Astrocyte of the cerebellum (primary cell): Measurements from ENCODE around the gene COA1.
"Not testable (repeated sequence)": the region's sequence is repeated elsewhere in the genome, so short reads cannot be mapped to it uniquely, and the experiment has no call there.

Experiments
- DNase-seq: peaks from one replicate; pipeline ENCODE4 v3.0.0-alpha.2; 2011; ENCODE audit warnings: low read depth
- H3K4me3 ChIP-seq: 2 replicates; pipeline ENCODE4 v1.5.1; 2011; ENCODE audit warnings: mild to moderate bottlenecking, low read depth, low read length, moderate library complexity
- in situ Hi-C: cut with HindIII; loops from 2 replicates; pipeline ENCODE4 v1.10.0; 2017; ENCODE audit warnings: low sequenced_read_pairs
- TF ChIP-seq, protein P1 (sequence below): IDR thresholded peaks from 2 replicates; pipeline ENCODE4 v1.5.1; 2012; ENCODE audit warnings: low read length, low read depth, moderate library complexity, mild to moderate bottlenecking; ENCODE audit errors: missing control alignments

COA1 gene

DNA sequence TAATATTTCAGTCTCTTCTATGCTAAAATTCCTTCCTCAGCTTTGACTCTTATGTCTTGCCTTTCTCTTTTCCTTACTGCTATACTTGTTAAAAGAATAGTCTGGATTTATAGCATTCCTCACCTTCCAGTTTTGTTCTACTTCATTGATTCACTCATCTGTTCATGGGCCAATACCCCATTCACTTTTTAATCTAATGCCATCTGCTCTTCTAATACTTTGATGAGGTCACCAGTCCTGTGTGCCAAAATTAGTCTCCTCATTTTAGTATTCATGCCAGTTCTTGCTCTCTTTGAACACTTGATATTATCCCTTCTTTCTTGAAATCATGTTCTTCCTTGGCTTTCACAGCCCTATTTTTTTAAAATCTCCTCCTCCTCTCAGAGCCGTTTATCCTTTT, 127.1 kb downstream of the COA1 start:
- TF ChIP-seq, protein P1, sequence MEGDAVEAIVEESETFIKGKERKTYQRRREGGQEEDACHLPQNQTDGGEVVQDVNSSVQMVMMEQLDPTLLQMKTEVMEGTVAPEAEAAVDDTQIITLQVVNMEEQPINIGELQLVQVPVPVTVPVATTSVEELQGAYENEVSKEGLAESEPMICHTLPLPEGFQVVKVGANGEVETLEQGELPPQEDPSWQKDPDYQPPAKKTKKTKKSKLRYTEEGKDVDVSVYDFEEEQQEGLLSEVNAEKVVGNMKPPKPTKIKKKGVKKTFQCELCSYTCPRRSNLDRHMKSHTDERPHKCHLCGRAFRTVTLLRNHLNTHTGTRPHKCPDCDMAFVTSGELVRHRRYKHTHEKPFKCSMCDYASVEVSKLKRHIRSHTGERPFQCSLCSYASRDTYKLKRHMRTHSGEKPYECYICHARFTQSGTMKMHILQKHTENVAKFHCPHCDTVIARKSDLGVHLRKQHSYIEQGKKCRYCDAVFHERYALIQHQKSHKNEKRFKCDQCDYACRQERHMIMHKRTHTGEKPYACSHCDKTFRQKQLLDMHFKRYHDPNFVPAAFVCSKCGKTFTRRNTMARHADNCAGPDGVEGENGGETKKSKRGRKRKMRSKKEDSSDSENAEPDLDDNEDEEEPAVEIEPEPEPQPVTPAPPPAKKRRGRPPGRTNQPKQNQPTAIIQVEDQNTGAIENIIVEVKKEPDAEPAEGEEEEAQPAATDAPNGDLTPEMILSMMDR, result no peak
- DNase-seq, result no peak
- no peak overlapping the region for H3K4me3 ChIP-seq
- in situ Hi-C loops, result no loop called here

DNA sequence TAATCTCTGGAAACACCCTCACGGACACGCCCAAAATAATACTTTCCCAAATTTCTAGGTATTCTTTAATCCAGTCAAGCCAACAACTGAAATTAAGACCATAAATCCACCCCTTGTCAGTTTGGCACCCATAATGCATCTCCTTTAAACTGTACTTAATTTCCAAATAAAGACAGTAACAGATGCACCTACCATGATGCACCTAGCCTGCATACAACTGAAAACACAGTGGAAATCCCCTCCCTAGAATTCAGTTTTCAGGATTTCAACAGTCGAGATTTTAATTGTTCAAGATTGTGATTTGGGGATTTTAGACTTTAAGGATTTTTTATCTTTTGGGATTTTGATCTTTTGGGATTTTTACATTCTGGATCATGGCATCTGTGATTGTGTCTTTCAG, 129.3 kb downstream of the COA1 start:
- TF ChIP-seq, protein P1, result no peak
- H3K4me3 ChIP-seq, result no peak overlapping the region
- in situ Hi-C loops, result no loop called here
- DNase-seq, result no peak

DNA sequence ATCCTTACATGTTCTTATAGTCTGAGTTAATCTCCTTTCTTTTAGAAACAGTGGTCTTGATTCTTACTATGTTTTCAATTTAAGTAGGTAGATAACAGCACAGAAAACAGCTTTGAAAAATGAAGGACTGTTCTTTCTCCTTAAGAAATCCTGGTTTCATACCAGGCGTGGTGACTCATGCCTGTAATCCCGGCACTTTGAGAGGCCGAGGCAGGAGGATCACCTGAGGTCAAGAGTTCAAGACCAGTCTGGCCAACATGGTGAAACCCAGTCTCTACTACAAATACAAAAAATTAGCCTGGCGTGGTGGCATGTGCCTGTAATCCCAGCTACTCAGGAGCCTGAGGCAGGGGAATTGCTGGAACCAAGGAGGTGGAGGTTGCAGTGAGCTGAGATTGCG, 132.9 kb downstream of the COA1 start:
- in situ Hi-C loops, DNase-seq: not testable (repeated sequence)

DNA sequence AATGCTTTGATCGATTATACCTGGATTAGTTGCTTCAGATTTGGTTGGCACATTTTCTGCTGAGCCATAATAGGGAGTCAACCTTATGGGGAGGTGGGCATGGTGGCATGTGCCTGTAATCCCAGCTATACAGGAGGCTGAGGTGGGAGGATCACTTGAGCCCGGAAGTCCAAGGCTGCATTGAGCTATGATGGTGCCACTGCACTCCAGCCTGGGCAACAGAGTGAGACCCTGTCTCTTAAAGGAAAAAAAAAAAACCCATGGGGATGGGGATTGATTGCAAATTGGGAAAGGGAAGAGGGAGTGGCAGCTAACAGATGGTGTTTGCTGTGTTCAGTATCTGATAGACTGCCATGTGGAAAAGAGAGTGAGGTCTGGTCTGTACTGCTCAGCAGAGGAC, 135.3 kb downstream of the COA1 start:
- TF ChIP-seq, protein P1, result no peak
- in situ Hi-C loops, result no loop called here
- no peak overlapping the region for H3K4me3 ChIP-seq
- no peak for DNase-seq

More for the DNA sequence above, 132.9 kb downstream of the COA1 start:
- not testable (repeated sequence) for H3K4me3 ChIP-seq

DNA sequence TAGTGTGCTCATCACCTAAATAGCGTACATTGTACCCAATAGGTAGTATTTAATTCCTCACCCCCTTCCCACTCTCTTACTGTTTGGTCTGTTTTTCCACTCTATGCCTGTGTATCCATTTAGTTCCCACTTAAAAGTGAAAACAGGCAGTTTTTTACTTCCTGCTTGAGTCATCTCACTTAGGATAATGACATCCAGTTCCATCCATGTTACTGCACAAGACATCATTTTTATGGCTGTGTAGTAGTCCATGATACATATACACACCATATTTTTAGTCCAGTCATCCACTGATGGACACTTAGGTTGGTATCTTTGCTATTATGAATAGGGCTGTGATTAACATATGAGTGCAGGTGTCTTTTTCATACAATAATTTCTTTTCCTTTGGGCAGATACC, 136.3 kb downstream of the COA1 start:
- DNase-seq, result no peak
- no peak overlapping the region for H3K4me3 ChIP-seq
- TF ChIP-seq, protein P1, result no peak
- in situ Hi-C loops, result no loop called here

DNA sequence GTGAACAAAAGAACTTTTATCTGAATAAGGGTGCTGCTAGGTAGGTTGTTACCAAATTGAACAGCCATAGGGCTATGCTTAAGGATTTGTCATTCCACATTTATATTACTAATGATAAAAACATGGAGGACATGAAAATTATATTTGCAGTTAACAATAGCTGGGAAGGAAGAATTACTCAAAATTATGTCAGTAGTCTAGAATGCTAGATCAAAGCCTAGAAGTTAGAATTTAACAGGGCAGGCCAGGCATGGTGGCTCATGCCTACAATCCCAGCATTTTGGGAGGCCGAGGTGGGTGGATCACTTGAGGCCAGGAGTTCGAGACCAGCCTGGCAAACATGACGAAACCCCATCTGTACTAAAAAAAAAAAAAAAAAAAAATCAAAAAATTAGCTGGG, 137.0 kb downstream of the COA1 start:
- TF ChIP-seq, protein P1, result no peak
- in situ Hi-C loops, result no loop called here
- no peak overlapping the region for H3K4me3 ChIP-seq
- no peak for DNase-seq

DNA sequence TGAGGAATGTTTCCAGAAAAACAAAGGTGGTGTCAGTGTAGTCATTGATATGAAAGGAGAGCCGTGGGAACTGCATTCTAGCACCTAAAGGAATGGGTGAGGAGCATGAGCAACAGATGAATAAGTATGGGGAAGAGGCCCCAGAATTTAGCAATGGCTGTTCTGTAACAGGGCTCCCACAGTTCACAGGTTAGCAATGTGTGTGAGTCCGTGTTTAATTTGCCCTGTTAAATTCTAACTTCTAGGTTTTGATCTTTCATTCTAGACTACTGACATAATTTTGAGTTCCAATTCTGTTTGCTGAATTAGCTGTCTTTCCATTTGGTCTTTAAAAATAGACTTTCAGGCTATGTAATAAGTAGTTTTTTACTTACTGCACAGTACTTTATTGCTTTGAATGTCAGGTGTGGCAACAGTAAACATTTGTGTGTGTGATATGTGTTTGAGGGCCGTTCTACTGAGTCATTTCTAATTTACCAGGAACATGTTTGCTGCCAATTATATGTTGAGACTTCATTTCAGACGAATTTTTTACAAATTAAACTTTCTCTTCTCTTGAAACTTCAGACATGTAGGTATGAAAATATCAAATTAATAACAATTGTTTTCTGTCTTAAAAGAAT, 137.7 kb downstream of the COA1 start:
- TF ChIP-seq, protein P1, result no peak
- H3K4me3 ChIP-seq, result no peak overlapping the region
- no peak for DNase-seq
- in situ Hi-C loops, result no loop called here
